Testis (tissue), 2 donors: ENCODE data around the gene DDX54.

Experiments used
- CTCF ChIP-seq, 3 experiments: fragments of 450-650 bp in 2 of 3; fragments of 200-600 bp in 1 of 3; sonication (generic) in 1 of 3; IDR thresholded peaks; one replicate each; pipeline ENCODE4 v1.5.1; 2016 to 2019; ENCODE audit warnings: antibody characterized with exemption in 3 of 3, mild to moderate bottlenecking in 2 of 3, moderate library complexity in 1 of 3
- POLR2A ChIP-seq: fragments of 450-650 bp; IDR thresholded peaks from one replicate; pipeline ENCODE4 v1.6.1; 2017; ENCODE audit warnings: antibody characterized with exemption, mild to moderate bottlenecking, moderate library complexity

- TF ChIP-seq POLR2A = no peak
- no peak for TF ChIP-seq CTCF (IDR thresholded peaks at IDR 0.05)
Observed at GRCh38 chr12:113155060-113155459, 30.2 kb downstream of the DDX54 start.
